Brain microvascular endothelial cell (primary cell): ENCODE measurements around the gene FGD4.

ENCODE experiments used
- DNase-seq: peaks from one replicate; pipeline ENCODE4 v3.0.0-alpha.2; 2020
- H3K27ac ChIP-seq: fragments of 250-450 bp; sonication (Bioruptor Pico); 2 replicates; pipeline ENCODE4 v1.5.1; 2020; ENCODE audit warnings: mild to moderate bottlenecking, moderate library complexity
- H3K27me3 ChIP-seq: fragments of 250-450 bp; sonication (Bioruptor Pico); replicated peaks from 2 replicates; pipeline ENCODE4 v1.5.1; 2020; ENCODE audit warnings: mild to moderate bottlenecking
- H3K36me3 ChIP-seq: fragments of 250-450 bp; sonication (Bioruptor Pico); replicated peaks from 2 replicates; pipeline ENCODE4 v1.5.1; 2020; ENCODE audit warnings: mild to moderate bottlenecking
- H3K4me3 ChIP-seq: 2 replicates; pipeline ENCODE4 v1.5.1; 2011; ENCODE audit warnings: low read depth, mild to moderate bottlenecking, control low read depth, low read length, moderate library complexity
- CTCF ChIP-seq: IDR thresholded peaks from 2 replicates; pipeline ENCODE4 v1.5.1; 2011; ENCODE audit warnings: low read depth, mild to moderate bottlenecking, moderate library complexity, low read length, control low read depth, inconsistent platforms; ENCODE audit errors: missing control alignments
- in situ Hi-C: cut with HindIII; loops from 2 replicates; pipeline ENCODE4 v1.10.0; 2017; ENCODE audit warnings: low sequenced_read_pairs, low pct_ligation_motif_present

The FGD4 gene

GRCh38 chr12:32450768-32451167, 51.4 kb downstream of the FGD4 start:
- no peak for TF ChIP-seq CTCF
- DNase-seq, result no peak
- in situ Hi-C loops, result loop anchor here (5.0 kb wide), 1 partner anchor 222 kb away; no protein-coding TSS in a partner anchor
- Histone ChIP-seq H3K36me3 (no peaks in the 10 kb centered on the region), H3K27ac (no peak overlapping the region), H3K27me3 (no peaks in the 10 kb centered on the region), H3K4me3 (no peak overlapping the region)

- no peak overlapping the region for H3K4me3 ChIP-seq
- no peak for TF ChIP-seq CTCF
- H3K36me3 ChIP-seq, result no peaks in the 10 kb centered on the region
- no peaks in the 10 kb centered on the region for H3K27me3 ChIP-seq
- in situ Hi-C loops, result loop anchor here (5.0 kb wide), 1 partner anchor 220 kb away; no protein-coding TSS in a partner anchor
- DNase-seq, result no peak
- no peak overlapping the region for H3K27ac ChIP-seq
Measured at GRCh38 chr12:32451816-32452215, 52.5 kb downstream of the FGD4 start.

DNA sequence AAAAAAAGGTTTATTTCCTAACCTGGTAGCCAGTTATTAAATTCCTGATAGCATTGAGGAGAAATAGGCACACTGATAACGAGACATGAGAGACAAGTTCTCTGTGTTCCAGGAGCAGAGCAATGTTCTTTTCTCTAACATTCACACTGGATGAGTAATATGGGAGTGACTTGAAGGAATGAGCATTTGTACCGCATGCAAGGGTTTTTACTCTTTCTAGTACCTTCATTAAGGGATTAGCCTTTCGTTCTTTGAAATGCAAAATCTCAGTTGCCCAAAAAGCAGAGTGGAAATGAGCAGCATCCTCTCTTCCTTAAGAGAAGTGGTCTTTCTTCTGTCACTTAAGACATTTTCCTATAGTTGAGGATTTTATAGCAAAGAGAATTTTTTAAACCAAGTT, 54.7 kb downstream of the FGD4 start:
- peak; percentile 34 for DNase-seq
- H3K36me3 ChIP-seq, result no peaks in the 10 kb centered on the region
- H3K4me3 ChIP-seq, result no peak overlapping the region
- in situ Hi-C loops, result loop anchor here (5.0 kb wide), 1 partner anchor 218 kb away; no protein-coding TSS in a partner anchor
- TF ChIP-seq CTCF, result no peak
- H3K27ac ChIP-seq, result peak overlapping the region; percentile 63
- H3K27me3 ChIP-seq, result no peaks in the 10 kb centered on the region

- Histone ChIP-seq H3K27me3 (no peaks in the 10 kb centered on the region), H3K4me3 (no peak overlapping the region), H3K27ac (peak overlapping the region; percentile 63), H3K36me3 (no peaks in the 10 kb centered on the region)
- in situ Hi-C loops, result loop anchor here (5.0 kb wide), 1 partner anchor 217 kb away; no protein-coding TSS in a partner anchor
- no peak for TF ChIP-seq CTCF
- DNase-seq, result no peak
Measured at GRCh38 chr12:32454866-32455265, 55.5 kb downstream of the FGD4 start.

- in situ Hi-C loops, result no loop called here
- H3K4me3 ChIP-seq, result peak overlapping the region; percentile 35
Measured at GRCh38 chr12:32455607-32456071, 56.3 kb downstream of the FGD4 start.

More at GRCh38 chr12:32455607-32456071, 56.3 kb downstream of the FGD4 start:
- peak; percentile 52 for DNase-seq
- H3K27me3 ChIP-seq, result no peaks in the 10 kb centered on the region
- TF ChIP-seq CTCF, result peak; percentile 36
- H3K27ac ChIP-seq, result peak overlapping the region; percentile 38
- H3K36me3 ChIP-seq, result no peaks in the 10 kb centered on the region
